Small intestine (tissue), 7 donors: Measurements from ENCODE around the gene EIF2B5. TPM values are rescaled to one million over a fixed set of nuclear protein-coding genes. Genes with fewer than 3 reads are reported as not detected.
"Not testable (repeated sequence)": the region's sequence is repeated elsewhere in the genome, so short reads cannot be mapped to it uniquely, and the experiment has no call there.

Experiments used
- DNase-seq, 2 donors: peaks; one replicate each; pipeline versions ENCODE4 v3.0.0 to v3.0.0-alpha.2; 2013
- FAIRE-seq: peaks from 2 replicates; lab custom pipeline; 2012; peaks lifted over from hg19 to GRCh38; lab: Jason Lieb, UNC
- H3K27ac ChIP-seq, 3 donors: one replicate each; pipeline ENCODE4 v1.5.1; 2013; ENCODE audit warnings: low read length in 2 of 3, mild to moderate bottlenecking in 2 of 3, control low read depth in 1 of 3, inconsistent platforms in 1 of 3, low read depth in 1 of 3, moderate library complexity in 1 of 3
- H3K27me3 ChIP-seq, 3 donors: one replicate each; pipeline ENCODE4 v1.6.1; 2013; ENCODE audit warnings: low read length in 3 of 3, inconsistent platforms in 1 of 3; ENCODE audit not compliant: control insufficient read depth in 3 of 3, insufficient read depth in 3 of 3
- H3K36me3 ChIP-seq, 3 donors: one replicate each; pipeline ENCODE4 v1.6.1; 2013; ENCODE audit warnings: low read length in 3 of 3, inconsistent platforms in 1 of 3, low read depth in 1 of 3, mild to moderate bottlenecking in 1 of 3, moderate library complexity in 1 of 3; ENCODE audit not compliant: control insufficient read depth in 3 of 3, insufficient read depth in 2 of 3
- H3K4me1 ChIP-seq, 3 donors: one replicate each; pipeline ENCODE4 v1.6.1; 2013; ENCODE audit warnings: low read length in 2 of 3, inconsistent platforms in 1 of 3, low read depth in 1 of 3, mild to moderate bottlenecking in 1 of 3, moderate library complexity in 1 of 3; ENCODE audit not compliant: control insufficient read depth in 3 of 3, insufficient read depth in 2 of 3
- H3K4me3 ChIP-seq, 3 donors: one replicate each; pipeline ENCODE4 v1.5.1; 2013; ENCODE audit warnings: low read length in 3 of 3, control low read depth in 1 of 3, inconsistent platforms in 1 of 3, low read depth in 1 of 3, mild to moderate bottlenecking in 1 of 3, moderate library complexity in 1 of 3
- H3K9me3 ChIP-seq, 2 donors: one replicate each; pipeline ENCODE4 v1.6.1; 2013; ENCODE audit warnings: low read depth in 1 of 2, low read length in 1 of 2; ENCODE audit not compliant: control insufficient read depth in 2 of 2, insufficient read depth in 1 of 2
- WGBS, 3 donors: extraction: QIAGEN DNeasy Blood & Tissue Kit; methylation state at CpG; one replicate each; pipeline ENCODE4 v1.1.7; 2013; 5-methylcytosine and 5-hydroxymethylcytosine counted together
- polyA plus RNA-seq, 4 donors: library from polyadenylated mRNA; stranded (reverse) in 3 of 4; unstranded in 1 of 4; fragments of 200-250 nt in 3 of 4; fragments of 120-200 nt in 1 of 4; gene quantifications; one replicate each; pipeline versions ENCODE4 v1.2.1 to v1.2.3, GENCODE V29; 2013
- donor health status: healthy with polysubstance abuse.
- donor health status: control.
- donor health status: control.
- donor health status: Bipolar disorder and iron deficiency.
- donor health status: healthy.

EIF2B5 gene
- polyA plus RNA-seq, 4 donors: 33.8 to 45.9 (median 38.8) TPM

DNA sequence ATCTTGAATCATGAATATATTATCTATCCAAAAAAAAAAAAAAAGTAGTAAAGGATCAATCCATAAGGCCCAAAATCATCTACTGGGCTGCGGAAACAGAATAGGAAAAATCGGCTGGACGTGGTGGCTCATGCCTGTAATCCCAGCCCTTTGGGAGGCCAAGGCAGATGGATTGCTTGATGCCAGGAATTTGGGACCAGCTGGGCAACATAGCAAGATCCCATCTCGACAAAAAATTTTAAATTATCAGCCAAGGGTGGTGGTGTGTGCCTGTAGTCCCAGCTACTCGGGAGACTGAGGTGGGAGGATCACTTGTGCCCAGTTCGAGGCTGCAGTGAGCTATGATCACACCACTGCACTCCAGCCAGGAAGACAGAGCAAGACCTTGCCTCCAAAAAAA, 14.0 kb downstream of the EIF2B5 start:
- Histone ChIP-seq H3K27ac (no peak overlapping the region), H3K9me3 (no peaks in the 10 kb centered on the region), H3K27me3 (no peaks in the 10 kb centered on the region), H3K36me3 (peaks cover 2 to 20% (median 10%) of the 10 kb centered on the region in 3 donors), H3K4me1 (peaks cover 0 to 27% (median 0%) of the 10 kb centered on the region in 3 donors), H3K4me3 (no peak overlapping the region)
- FAIRE-seq (no peak), DNase-seq (no peak)
- WGBS, 3 donors: 88 to 95% (median 91%) methylated on average over 6 of the region's 6 CpGs

DNA sequence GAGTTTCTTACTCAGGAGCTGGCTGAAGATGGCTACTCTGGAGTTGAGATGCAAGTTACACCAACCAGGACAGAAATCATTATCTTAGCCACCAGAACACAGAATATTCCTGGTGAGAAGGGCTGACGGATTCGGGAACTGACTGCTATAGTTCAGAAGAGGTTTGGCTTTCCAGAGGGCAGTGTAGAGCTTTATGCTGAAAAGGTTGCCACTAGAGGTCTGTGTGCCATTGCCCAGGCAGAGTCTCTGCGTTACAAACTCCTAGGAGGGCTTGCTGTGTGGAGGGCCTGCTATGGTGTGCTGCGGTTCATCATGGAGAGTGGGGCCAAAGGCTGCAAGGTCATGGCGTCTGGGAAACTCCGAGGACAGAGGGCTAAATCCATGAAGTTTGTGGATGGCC, 14.6 kb downstream of the EIF2B5 start:
- H3K27me3 ChIP-seq, H3K4me3 ChIP-seq, FAIRE-seq, H3K27ac ChIP-seq, H3K9me3 ChIP-seq, DNase-seq: not testable (repeated sequence)
- 67 to 69% (median 67%) methylated on average over 6 of the region's 6 CpGs for WGBS, 3 donors
- H3K4me1 ChIP-seq: peaks cover 0 to 21% (median 0%) of the 10 kb centered on the region in 3 donors
- peaks cover 0 to 13% (median 5%) of the 10 kb centered on the region in 3 donors for H3K36me3 ChIP-seq

DNA sequence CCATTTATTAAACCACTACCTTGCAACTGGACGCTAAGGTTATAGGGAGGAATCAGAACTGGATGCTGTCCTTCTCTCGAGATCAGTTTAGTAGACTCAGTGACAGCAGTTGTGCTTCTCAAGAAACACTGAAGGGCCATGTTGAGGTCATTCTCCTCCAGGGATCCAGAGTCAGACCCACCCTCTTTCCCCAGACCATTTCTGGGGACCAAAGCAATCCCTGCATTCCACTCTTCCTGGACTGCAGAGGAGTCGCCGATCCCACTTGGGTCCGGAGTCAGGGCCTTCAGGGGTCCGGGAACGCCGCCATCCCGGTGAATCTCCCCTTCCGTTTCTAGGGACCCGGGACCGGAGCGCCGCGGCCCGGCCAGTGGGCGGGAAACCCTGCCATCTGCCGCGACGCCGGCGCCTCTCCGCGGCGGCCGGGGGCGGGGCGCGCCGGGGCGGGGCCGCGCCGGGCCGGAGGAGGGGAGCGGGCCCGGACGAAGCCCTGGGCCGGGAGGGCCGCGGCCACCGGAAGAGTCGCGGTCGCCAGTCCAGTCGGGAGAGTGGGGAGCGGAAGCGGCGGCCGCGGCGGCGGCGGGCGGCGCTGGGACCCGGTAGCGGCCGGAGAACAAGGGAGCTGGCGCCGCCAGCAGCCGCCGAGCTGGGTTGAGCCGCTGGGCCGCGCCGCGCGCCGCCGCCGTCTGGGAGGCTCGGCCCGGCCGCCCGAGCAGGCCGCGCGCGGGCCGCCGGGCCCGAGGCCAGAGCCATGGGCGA, 19.9 kb downstream of the EIF2B5 start, which contains the start of gene DVL3:
TSS of gene DVL3 (plus strand) at position 493 of the 759 bp plus-strand sequence. CDS start at position 752, 259 bp downstream.
- H3K4me3 ChIP-seq: peak within 1 kb of the TSS; percentile 78 to 99 (median 97)
- 1% methylated on average over 41 to 84 of the region's 84 CpGs for WGBS, 3 donors
- DNase-seq (peak; percentile 66 to 86), FAIRE-seq (no peak)
- no peaks in the 10 kb centered on the region for H3K9me3 ChIP-seq
- peak within 1 kb of the TSS; percentile 61 to 96 (median 94) for H3K27ac ChIP-seq
- peaks cover 0 to 8% (median 0%) of the 10 kb centered on the region in 3 donors for H3K36me3 ChIP-seq
- H3K4me1 ChIP-seq: peaks cover 3 to 13% (median 8%) of the 10 kb centered on the region in 3 donors
- H3K27me3 ChIP-seq: no peaks in the 10 kb centered on the region

DNA sequence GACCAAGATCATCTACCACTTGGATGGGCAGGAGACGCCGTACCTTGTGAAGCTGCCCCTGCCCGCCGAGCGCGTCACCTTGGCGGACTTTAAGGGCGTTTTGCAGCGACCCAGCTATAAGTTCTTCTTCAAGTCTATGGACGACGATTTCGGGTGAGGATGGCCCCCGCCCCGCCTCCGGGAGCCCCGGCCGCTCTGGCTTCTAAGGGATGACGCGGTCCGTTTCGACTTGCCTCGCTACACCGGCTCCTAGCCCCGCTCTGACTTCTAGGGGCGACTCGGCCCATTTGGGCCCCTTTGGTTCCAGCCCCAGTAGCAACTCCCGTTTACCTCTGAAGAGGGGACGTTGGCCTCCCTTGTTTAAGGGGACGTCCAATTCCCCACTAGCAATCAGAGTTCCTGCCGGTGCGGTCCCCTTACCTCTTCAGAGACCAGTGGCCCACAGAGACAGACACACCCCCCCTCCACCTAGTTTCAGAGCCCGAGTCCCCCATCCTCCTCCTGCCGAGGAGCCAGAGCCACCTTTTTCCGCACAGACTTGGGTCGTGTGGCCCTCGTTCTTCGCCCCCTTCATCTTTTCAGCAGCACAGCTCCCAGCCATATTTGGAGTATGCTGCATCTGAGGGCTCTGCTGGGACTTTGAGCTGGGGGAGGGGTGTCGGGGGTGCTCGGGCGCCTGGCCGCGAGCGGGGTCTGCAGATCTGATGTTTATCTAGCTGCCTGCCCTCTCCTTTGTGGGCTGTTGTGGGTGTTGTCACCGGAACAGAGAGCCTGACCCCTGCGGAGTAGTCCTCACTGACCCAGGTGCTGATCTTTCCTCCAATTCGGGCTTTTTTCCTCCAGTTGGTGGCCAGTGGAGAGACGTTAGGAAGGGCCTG, 20.7 kb downstream of the EIF2B5 start:
- FAIRE-seq (no peak), DNase-seq (peak in 1 of 2 donors; percentile 48)
- Histone ChIP-seq H3K4me1 (peaks cover 3 to 18% (median 8%) of the 10 kb centered on the region in 3 donors), H3K36me3 (peaks cover 0 to 13% (median 0%) of the 10 kb centered on the region in 3 donors), H3K9me3 (no peaks in the 10 kb centered on the region), H3K27ac (peak overlapping the region; percentile 61 to 96 (median 94)), H3K4me3 (peak overlapping the region; percentile 78 to 99 (median 97)), H3K27me3 (no peaks in the 10 kb centered on the region)
- 0 to 1% (median 1%) methylated on average over 45 to 47 of the region's 47 CpGs for WGBS, 3 donors

DNA sequence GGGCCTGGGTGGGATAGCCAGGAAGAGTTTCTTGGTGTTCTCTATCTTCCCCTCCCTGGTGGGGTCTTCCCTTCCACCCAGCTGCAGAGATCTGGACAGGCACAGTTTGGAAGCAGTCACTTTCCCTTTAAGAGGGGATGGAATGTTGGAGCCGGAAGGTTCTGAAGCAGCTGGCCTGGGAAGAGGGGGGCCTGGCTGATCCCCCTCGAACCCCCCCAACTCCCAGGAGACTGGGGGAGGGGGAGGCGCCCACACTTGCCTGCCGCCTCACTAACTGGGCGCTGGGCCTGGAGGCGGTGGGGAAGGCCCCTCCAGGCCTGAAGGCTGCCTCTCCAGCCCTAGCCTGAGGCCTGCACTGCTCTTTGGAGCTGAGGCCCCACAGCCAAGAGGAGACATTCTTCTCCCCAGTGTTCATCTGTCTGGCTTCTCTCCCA, 21.4 kb downstream of the EIF2B5 start:
- peak overlapping the region; percentile 8 to 96 (median 94) for H3K27ac ChIP-seq
- H3K9me3 ChIP-seq: no peaks in the 10 kb centered on the region
- peaks cover 3 to 18% (median 8%) of the 10 kb centered on the region in 3 donors for H3K4me1 ChIP-seq
- no peaks in the 10 kb centered on the region for H3K27me3 ChIP-seq
- H3K36me3 ChIP-seq: peaks cover 0 to 14% (median 0%) of the 10 kb centered on the region in 3 donors
- WGBS, 3 donors: 2 to 5% (median 3%) methylated on average over 6 of the region's 6 CpGs
- peak overlapping the region; percentile 78 to 99 (median 97) for H3K4me3 ChIP-seq
- FAIRE-seq: no peak
- peak in 1 of 2 donors; percentile 72 for DNase-seq

DNA sequence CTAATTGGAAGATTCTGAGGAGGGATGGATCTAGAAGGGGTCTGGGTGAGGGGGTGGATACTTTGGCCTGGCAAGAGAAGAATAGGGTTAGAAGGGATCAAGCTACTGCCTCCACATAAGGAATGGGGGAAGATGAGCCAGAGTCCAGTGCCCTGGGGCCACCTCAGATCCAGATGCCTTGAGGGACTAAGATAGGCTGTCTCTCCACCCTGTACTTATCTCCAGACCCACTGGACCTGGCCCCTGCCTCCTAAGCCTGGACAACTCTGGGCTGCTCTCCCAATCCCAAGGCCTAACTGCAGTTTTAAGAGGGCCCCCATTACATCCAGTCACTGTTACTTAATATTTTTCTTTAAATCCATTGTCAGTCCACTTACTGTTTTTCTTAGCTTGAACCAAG, 22.0 kb downstream of the EIF2B5 start:
- H3K27me3 ChIP-seq: no peaks in the 10 kb centered on the region

DNA sequence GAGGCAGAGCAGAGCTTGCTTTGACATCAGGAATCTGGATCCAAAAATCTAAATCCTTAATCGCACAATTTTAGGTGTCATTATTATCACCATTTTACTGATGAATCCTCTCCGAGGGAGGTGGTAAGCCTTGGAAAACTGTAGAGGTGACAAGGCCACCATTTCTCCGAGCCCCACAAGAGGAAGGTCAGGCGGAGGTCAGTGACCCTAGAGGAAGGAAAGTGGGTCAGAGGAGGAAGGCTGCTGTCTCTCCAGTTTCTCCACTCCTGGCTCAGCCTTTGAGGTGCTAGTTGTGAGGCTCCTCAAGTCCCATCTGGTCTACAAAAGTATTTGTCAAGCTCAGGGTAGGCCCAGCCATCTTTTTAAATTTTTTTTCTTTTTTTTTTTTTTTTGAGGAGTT, 23.2 kb downstream of the EIF2B5 start:
- 67 to 91% (median 82%) methylated on average over 4 of the region's 4 CpGs for WGBS, 3 donors
- FAIRE-seq: no peak
- Histone ChIP-seq H3K9me3 (no peaks in the 10 kb centered on the region), H3K4me3 (no peak overlapping the region), H3K27me3 (no peaks in the 10 kb centered on the region), H3K27ac (peak overlapping the region in 1 of 3 donors; percentile 8), H3K36me3 (peaks cover 0 to 29% (median 0%) of the 10 kb centered on the region in 3 donors), H3K4me1 (peaks cover 3 to 18% (median 8%) of the 10 kb centered on the region in 3 donors)
- no peak for DNase-seq

More for the DNA sequence above, 22.0 kb downstream of the EIF2B5 start:
- Histone ChIP-seq H3K4me3 (peak overlapping the region in 2 of 3 donors; percentile 78 to 99), H3K9me3 (no peaks in the 10 kb centered on the region), H3K4me1 (peaks cover 3 to 18% (median 8%) of the 10 kb centered on the region in 3 donors), H3K27ac (peak overlapping the region in 2 of 3 donors; percentile 51 to 94), H3K36me3 (peaks cover 0 to 17% (median 0%) of the 10 kb centered on the region in 3 donors)
- FAIRE-seq (no peak), DNase-seq (peak in 1 of 2 donors; percentile 37)

DNA sequence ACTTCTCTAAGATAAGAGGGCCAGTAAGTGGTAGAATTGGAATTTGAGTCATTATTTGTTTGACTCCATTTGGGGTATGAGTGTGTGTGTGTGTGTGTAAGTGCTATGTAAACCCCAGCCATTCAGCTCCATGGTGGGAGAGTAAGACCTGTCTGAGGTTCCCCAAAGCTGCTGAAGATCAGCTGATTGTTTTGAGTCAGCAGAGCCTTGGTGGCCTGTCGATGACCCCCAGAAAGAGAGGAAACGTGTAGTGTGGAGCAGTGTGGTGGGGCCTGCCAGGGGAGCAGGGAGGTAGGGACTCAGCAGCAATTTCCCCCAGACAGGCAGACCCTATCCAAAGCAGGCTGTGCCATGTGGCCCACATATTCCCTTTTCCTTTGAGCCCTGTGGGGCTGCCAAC, 25.3 kb downstream of the EIF2B5 start:
- Histone ChIP-seq H3K27me3 (no peaks in the 10 kb centered on the region), H3K27ac (peak overlapping the region in 1 of 3 donors; percentile 43), H3K4me1 (peaks cover 3 to 18% (median 8%) of the 10 kb centered on the region in 3 donors), H3K9me3 (no peaks in the 10 kb centered on the region), H3K36me3 (peaks cover 3 to 49% (median 15%) of the 10 kb centered on the region in 3 donors), H3K4me3 (no peak overlapping the region)
- DNase-seq (no peak), FAIRE-seq (no peak)
- 36 to 84% (median 68%) methylated on average over 2 of the region's 2 CpGs for WGBS, 3 donors
